ENCODE measurements around the gene CPLANE1.

DNA sequence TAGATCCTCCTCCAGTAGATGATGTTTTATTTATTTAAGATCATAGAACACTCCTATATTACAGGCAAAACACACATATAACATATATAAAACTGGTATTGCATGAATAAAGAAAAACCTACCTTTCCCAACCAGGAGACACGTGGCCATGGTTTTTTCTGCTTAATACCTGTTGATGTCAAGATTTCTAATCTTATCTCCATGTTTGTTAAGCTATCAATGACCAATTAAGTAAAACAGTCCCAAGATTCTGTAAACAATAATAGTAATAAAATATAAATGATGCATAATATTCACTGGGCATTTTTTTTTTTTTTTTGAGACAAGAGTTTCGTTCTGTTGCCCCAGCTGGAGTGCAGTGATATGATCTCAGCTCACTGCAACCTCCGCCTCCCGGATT lies 1.7 kb downstream of the CPLANE1 start:
- TF ChIP-seq, protein P1, sequence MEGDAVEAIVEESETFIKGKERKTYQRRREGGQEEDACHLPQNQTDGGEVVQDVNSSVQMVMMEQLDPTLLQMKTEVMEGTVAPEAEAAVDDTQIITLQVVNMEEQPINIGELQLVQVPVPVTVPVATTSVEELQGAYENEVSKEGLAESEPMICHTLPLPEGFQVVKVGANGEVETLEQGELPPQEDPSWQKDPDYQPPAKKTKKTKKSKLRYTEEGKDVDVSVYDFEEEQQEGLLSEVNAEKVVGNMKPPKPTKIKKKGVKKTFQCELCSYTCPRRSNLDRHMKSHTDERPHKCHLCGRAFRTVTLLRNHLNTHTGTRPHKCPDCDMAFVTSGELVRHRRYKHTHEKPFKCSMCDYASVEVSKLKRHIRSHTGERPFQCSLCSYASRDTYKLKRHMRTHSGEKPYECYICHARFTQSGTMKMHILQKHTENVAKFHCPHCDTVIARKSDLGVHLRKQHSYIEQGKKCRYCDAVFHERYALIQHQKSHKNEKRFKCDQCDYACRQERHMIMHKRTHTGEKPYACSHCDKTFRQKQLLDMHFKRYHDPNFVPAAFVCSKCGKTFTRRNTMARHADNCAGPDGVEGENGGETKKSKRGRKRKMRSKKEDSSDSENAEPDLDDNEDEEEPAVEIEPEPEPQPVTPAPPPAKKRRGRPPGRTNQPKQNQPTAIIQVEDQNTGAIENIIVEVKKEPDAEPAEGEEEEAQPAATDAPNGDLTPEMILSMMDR (conservative IDR thresholded peaks at IDR 0.05; ENCODE audit: low read depth, low read length): no peak
- no peak for TF ChIP-seq EZH2 (IDR thresholded peaks at IDR 0.05; ENCODE audit: borderline replicate concordance, low read depth, low read length, poor library complexity, severe bottlenecking)
